Cerebellar nuclear complex (tissue), 1 donor: Measurements from ENCODE around the gene FEZ2.

Experiments
- DNase-seq, 2 experiments: peaks; one replicate each; lab custom pipeline; 2025; lab: John Stamatoyannopoulos, UW

Gene FEZ2

GRCh38 chr2:36530178-36530982 lies 67.6 kb downstream of the FEZ2 start:
- DNase-seq = no peak

GRCh38 chr2:36528766-36529392 lies 69.1 kb downstream of the FEZ2 start:
- no peak for DNase-seq

GRCh38 chr2:36528274-36528673 lies 69.7 kb downstream of the FEZ2 start:
- no peak for DNase-seq

- no peak for DNase-seq
Observed at GRCh38 chr2:36526226-36526625, 71.7 kb downstream of the FEZ2 start.

GRCh38 chr2:36525245-36525644 lies 72.7 kb downstream of the FEZ2 start:
- DNase-seq = no peak

GRCh38 chr2:36523153-36523552 lies 74.8 kb downstream of the FEZ2 start:
- no peak for DNase-seq

- DNase-seq = no peak
Observed at GRCh38 chr2:36520431-36520830, 77.5 kb downstream of the FEZ2 start.

GRCh38 chr2:36516136-36516870 lies 81.7 kb downstream of the FEZ2 start:
- DNase-seq = no peak

GRCh38 chr2:36515538-36515937 lies 82.4 kb downstream of the FEZ2 start:
- no peak for DNase-seq

- no peak for DNase-seq
Observed at GRCh38 chr2:36513661-36514060, 84.3 kb downstream of the FEZ2 start.

- no peak for DNase-seq
Observed at GRCh38 chr2:36512705-36513104, 85.3 kb downstream of the FEZ2 start.

GRCh38 chr2:36511858-36512603 lies 85.9 kb downstream of the FEZ2 start:
- no peak for DNase-seq

- no peak for DNase-seq
Observed at GRCh38 chr2:36509075-36509474, 88.9 kb downstream of the FEZ2 start.

GRCh38 chr2:36507408-36507812 lies 90.6 kb downstream of the FEZ2 start:
- no peak for DNase-seq
